Stimulated activated CD4-positive, alpha-beta T cell treated with anti-CD3 and anti-CD28 coated beads, TNF-alpha, amount 100 ng/mL, for 24 hours (primary cell): Measurements from ENCODE around the gene EPHB6.

Source experiments
- DNase-seq, 3 experiments: peaks; one replicate each; pipeline ENCODE4 v3.0.0-alpha.2; 2020; ENCODE audit warnings: low read depth in 3 of 3

The EPHB6 gene

DNA sequence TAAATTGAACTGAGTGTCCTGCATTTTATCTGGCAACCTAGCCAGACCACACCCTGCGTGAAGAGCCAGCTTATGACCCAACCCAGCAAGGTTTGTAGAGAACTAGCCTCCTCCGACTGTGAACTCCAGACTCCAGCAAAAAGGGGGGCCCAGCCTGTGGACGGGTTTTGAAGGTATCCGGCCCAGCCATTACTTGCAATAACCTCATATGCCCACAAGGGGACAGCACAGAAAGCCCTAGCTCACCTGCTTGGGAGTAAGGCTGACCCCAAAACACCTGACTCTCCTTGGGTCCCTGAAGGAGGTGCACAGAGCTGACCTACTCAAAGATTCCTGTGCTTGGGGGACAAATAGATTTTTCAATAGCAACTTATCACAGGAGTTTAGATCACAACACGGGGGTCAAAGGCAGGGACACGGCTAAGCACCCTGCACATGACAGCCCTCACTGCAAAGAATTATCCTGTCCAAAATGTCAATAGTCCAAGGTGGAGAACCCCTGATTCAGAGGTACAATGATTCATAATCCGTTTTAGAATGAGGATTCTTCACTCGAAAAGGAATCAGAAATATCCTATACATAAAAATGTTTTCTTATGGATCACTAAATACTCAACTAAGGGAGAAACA, 26.1 kb downstream of the EPHB6 start:
- DNase-seq: peak in 2 of 3 experiments; percentile 30 to 31

DNA sequence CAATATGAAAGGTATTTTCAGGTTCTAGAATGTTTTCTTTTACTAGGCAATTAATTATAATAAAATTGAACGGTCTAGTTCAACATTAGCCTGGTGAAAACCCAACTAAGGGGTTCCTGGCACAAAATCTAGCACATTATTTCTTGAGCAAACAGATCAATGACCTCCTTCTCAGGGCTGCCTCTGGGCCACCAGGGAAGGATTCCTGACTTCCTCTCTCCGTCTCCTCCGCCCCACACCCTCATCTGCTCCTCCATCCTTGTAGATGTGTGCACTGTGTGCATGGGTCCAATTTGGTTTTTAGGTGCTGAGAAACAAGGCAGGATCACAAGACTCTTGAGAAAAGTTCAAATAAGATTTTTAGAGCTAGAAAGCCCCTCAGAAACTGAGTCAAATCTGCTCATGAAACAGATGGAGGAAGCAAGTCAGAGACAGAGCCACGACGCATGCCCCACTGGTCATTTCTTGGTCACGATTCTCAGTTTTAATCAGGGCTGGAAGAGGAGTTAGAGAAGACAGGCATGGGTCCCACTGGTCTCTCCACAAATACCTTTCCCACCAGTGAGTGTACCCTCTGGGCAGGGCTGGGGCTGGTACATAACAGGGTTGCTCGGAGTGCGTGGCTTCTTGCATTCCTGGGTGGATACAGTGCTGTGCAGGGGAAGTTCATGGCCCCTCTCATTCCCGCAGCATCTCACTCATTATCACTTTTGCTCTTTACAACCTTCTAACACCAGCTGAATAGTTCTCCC, 26.9 kb downstream of the EPHB6 start:
- no peak for DNase-seq

DNA sequence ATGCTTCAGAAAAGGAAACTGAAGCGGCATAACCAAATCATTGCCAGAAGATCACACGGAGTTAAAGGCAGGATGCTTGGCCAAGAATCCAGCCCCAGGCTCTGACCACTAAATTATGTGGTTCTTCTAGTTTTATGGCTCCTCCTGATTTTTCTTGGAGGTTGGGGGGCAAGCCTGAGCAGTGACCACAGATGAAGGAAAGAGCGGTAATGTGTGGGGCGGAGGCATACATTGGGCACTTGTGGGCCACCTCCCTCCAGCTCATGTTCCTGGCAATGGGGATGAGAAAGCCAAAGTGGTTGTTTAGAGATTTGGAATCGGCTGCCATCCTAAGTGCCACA, 27.4 kb downstream of the EPHB6 start:
- no peak for DNase-seq

DNA sequence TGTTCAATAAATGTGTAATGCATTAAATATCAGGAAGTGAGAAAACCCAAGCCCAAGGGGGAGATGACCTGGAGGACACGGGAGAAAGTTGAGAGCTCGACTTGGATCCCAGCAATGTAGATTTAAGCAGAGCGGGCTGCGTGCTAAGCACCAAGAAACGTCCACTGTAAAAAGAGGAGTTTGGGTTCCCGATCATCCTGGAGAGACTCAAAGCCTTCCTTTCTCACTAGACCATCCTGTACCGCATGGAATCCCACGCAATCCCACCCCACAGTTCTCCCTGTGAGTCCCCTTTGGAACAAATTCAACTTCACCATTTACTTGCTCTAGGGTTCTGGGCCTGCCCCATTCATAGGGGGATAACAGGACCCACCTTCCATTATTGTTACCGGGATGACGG, 28.3 kb downstream of the EPHB6 start:
- DNase-seq: no peak

DNA sequence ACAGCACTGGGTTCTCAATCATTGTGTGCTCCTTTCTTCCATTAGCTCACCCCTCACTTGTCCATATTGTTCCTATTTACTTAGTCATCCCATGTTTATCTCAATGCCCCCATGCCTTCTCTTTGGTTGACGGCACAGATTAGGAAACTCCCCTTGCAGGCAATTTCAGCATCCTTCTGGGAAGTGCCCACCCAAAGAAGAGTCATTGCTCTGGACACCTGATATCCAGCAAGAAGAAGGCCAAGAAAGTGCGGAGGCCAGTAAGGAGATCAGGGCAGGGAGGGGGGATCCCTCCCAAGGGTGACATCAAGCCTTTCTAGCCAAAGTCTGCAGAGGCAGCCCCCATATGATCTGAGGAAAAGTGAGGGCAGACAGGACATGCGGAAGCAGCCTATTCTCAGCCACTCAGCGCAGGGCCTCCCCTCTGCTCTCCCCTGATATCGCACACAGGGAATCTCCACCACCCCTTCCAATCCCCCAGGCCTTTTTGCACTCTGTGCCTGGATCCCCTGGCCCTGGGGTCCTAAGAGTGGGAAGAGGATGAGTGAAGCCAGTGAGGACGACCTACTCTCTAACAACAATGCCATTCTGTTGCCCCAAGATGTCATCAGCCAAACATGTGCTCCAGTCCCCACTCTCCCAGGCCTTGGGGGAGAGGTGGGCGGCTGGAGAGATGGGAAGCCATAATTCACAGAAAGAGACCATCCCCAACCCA, 28.9 kb downstream of the EPHB6 start:
- no peak for DNase-seq

DNA sequence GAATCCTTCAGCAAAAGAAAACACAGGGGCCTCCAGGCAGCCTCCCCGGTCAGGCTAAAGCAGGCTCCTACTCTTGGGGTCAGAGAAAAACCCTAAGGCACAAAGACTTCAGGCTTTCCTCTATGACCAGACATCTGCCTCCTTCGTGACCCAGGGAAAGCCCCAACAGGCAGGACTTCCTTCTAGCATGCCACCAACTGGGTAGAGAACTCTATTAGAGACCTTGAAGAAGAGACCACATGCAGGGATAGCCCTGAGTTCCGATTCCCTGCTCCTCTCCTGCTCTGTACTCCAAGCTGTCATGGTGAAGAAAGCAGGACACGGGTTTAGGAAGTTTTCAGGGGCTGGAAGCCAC, 29.4 kb downstream of the EPHB6 start:
- DNase-seq: no peak

DNA sequence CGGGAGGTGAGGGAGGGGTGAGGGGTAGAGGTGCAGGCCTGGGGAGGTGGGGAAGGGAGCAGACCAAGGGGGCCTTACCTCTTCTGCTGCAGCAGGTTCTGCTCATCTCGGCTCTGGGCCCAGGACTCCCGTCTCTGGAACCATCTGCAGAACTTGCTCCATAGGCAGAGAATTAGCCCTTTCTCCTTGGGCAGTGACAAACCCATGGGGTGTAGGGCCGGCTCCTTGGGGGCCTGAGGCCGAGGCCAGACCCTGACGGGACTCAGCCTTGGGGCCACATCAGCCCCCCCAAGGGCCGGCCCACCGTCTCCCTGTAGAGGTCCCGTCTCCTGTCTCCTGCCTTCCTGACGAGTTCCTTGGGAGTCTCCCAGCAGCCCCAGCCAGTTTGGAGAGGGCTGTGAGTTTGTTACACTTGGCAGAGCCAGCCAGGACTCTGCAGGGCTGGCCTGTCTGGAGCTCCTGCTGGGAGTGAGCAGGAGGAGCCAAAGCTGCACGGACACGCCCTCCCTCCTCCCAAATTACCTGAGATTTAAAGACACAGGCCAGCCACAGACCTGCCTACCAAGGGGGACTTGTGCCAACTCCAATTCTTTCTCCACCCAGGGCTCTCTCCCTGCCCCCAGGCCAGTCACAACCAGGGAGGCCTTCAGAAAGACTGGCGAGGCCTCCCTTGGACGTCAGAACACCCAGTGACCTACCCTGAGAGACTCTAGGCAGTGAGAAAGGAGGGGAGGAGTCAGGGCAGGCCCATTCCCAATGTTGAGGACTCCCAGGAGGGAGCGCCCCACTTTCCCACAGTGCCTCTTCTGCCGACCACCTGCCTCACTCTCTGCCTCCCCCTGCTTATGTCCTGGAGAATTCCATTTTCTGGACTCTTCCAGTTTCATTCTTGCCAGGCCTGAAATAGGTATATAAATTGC, 30.7 kb downstream of the EPHB6 start, which contains the start of gene TRPV6:
Gene TRPV6 (minus strand): TSS at position 435 of the 920 bp plus-strand sequence.
- DNase-seq: no peak

DNA sequence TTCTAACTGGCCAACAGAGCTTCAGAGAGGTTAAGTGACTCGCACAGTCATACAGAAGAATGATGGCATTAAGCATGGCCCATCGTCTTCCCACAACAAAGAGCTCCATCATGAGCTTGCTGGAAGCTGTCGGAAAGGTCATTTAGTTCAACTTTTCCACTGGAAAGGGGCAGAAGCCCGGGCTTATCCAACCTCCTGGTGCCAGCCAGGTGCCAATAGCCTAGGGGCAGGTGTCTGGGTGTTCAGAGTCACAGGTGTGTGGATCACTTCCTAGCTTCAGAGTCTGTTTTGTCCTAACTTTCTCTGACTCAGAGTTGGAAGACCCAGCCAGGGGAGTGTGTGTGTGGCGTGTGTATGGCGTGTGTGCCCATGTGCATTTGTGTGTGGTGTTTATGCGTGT, 32.0 kb downstream of the EPHB6 start:
- no peak for DNase-seq

DNA sequence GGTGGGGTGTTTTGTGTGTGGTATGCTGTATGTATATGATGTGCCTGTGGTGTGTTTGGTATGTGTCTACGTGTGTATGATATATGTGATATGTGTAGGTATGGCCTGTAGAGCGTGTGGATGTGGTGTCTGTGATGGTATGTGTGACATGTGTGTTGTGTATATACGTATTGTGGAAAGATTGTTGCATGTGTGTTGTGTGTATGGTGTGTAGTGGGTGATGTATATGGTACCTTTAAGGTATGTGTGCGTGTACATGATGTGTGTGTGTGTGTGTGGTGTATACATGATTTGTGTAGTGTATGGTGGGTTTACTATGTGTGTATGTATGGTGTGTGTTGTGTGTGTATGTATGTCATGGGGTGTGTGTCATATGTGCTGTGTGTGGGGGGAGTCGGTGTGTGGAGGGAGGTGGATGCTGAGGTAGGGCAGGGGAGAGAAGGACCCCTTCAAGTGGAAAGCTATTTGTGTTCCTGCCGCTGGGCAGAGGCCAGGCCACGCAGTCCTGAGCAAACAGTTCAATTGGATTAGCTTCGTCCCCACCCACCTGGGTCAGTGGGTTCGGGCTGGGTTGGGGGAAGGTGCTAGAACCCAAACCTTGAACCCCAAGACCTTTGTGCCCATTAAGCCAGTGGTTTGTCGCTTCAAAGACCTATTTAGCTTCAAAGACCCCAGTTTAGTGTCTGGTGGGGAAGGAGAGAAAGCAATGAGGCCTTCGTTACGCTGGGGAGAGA, 32.6 kb downstream of the EPHB6 start:
- DNase-seq: no peak

DNA sequence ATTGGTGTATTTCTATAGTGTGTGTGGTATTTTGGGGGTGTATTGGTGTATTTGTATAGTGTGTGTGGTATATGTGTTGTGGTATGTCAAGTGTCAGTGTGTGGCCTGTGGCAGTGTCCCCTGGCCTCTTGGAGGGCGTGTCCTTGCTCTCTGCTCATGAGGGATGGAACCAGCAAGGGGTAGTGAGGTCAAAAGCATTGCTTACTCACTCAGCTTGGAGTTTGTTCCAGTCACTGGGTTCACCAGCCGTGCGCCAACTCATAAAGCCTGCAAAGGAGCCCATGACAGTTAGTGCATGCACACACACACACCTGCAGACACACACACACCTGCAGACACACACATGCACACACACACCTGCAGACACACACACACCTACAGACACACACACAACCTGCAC, 34.9 kb downstream of the EPHB6 start:
- DNase-seq: no peak

DNA sequence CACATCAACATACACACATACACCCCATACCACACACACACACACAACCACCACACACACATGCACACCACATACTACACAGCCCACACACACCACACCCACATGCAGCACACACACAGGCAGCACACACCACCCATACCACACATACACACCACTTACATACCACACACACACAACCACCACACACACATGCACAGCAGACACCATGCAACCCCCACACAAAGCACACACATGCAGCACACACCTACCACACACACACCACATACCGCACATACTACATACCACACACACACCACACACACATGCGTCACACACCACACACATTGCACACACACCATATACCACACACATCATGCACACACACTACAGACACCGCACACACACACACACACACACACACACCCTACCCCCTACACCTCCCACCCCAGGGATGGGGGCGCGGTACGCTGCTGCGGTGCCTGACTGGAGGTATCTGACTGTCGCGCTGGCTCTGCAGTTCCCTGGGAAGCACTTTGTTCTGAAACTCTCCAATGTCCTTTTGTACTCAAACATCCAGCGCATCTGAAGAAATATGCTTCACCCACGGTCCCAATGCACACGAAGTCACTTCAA, 36.1 kb downstream of the EPHB6 start:
- no peak for DNase-seq

DNA sequence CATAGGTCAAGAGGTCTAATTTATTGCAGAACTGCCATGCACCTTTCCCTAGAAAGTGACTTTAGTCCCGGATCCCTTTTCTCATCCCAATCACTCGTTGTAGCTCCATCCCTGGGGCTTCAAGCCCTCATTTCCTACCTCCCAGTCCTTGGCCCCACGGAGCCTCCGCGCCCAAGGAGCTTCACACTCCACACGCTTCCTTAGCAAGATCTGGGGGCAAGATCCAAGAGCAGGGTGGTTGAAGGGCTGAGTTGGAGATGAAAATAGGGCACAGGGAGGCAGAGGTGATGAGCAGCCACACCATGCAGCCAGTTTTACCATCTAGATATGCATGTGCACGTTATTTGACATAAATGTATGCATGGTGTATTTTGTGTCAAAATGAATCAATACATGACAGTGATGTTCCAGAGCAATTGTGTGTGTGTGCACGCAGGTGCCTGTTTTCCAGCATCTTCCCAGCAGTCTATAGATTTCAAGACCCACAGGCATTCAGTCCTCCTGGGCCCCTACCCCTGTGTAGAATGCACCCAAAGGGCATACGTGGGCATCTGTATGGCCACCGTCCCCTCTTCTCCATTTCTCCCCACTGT, 36.7 kb downstream of the EPHB6 start:
- no peak for DNase-seq

DNA sequence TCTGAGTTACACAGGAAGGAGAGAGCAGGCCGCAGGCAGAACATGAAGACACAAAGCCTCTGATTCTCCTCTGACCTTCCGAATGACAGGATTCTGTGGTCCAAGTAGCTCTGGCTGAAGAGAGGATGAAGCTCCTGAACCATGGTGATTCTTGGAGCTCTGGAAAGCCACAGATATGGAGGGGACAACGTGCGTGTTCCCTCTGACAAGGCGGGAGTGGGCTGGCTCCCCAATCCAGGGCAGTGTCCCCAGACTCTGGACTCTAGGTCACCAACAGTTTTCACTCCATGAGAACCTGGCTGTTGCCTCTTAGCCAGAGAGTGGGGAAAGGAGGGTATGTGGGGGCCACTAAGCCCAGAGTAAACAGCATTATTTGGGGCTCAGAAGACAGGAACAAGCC, 38.1 kb downstream of the EPHB6 start:
- no peak for DNase-seq

DNA sequence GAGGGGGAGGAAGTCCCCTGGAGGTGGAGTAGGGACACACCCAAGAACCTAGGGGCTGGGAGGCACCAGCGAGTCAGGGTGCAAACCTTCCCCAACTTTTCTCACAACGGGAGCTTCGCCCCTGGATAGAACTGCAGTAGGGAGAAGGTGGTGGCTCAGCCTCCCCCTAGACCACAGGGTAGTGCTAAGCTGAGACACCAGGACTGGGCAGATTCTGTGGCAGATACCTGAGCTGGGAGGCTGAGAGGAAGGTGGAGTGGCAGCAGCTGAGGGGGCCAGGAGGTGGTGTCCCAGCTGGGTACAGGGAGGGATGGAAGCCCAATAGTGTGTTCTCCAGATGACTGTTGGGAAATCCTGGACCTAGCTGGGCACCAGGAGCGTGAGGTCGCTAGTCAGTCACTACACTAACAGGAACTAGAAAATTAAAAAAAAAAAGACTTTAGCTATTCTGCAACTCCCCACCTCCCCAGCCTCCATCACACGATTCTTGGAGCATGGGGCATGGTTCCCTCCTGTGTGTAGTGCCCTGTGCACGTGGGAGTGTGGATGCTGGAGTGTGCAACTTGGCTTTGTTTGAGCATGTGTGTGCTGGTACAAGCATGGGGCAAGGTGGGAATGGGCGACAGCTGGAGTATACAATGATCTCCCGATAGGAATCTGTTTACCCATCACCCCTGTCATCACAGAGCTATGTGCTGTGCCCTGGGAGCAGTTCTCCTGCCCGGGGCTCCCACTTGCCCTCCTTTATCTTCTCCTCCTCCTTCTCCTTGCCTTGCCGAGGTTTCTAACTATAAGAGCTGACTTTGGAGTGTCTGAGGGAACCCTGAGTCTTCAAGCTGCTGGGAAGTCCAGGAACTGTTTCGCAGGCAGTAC, 39.5 kb downstream of the EPHB6 start:
- DNase-seq: no peak

DNA sequence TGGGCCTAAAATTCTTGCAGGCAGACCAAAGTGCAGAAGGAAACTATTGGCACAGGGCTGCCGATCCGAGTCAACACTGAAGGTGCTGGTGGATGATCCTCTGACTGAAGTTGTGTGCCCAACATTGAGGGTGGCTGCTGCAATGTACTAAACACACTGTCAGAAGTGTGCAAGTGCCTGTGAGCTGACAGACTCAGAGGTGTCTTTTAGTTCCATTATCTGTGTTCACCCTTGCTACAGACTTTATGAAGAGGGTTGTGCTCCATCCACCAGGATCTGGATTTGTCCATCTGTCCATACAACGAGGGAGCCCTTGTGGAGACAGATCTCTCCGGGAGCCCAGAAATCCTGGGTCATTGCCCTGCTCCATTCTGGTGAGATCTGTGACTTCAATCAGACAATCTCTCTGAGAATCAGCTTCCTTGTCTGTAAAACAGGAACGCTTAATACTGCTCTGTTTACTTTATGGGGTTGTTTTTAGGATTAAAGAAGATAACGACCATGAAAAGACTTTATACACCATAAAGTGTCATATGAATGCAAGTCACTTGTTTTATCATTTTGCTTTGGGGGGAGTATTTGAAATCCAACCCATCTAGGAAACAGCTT, 40.2 kb downstream of the EPHB6 start:
- DNase-seq: no peak

DNA sequence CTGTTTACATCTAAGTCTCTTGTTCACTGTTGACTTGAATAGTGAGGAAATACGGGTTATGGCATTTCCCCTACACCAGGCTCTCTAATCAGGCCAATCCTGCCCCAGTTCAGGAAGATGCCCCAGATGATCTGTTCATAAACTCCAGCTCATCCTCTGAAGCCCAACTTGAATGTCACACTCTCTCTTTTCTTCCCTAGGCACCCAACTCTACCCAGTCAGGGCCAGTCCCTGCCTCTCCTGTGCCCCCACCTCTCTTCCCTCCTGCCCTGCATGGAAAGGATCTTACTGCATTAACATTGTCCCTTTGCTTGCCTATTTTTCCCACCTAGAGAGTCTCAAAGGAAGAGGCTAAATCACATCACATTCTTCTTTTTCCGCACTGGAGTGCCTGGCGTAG, 41.3 kb downstream of the EPHB6 start:
- DNase-seq: no peak

DNA sequence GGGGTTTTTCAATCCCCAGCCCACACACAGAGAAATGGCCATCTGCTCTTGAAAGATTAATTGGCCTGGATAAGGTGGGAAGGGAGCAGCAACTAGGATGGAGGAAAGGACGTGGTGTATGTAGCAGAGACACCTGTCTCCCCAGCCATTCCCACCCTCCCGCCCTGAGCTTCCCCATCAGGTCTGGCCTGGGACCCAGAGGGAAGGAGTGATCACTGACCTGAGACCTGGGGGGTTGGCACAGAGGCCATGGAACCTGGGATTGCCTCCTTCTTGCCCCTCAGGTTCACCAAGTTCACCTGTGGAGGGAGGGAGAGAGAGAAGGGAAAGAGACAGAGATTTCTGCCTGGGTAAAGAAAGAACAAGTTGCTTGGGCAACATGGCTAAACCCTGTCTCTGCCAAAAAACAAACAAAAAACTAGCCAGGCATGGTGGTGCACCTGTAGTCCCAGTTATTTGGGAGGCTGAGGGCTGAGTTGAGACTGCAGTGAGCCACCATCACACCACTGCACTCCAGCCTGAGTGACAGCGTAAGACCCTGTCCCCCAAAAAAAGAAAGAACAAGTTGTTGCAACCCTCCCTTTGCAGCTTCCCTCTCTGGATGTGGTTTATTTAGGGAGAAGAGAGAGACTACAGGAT, 42.0 kb downstream of the EPHB6 start:
- no peak for DNase-seq

DNA sequence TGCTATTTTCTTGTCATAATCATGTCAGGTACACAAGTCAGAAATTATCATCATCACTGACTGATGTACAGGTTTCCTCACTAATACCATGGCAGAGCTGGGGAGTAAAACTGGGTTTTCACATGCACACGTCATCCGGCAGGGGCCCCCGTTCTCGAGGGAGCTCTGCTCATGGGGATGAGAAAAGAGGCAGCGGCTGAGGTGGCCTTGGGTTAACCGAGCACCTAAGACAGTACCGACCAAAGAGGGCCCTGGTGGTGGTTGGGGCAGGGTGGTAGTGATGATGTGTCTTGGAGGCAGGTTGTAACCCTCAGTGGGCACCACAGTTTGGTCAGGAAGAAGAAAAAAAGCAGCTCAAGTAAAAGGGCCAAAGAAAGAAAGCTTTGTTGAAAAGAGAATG, 42.8 kb downstream of the EPHB6 start:
- no peak for DNase-seq
